ENCODE data around the gene RORB.
"Not testable (repeated sequence)": the region's sequence is repeated elsewhere in the genome, so short reads cannot be mapped to it uniquely, and the experiment has no call there.

Gene RORB

GRCh38 chr9:74513221-74513620 is 16.1 kb downstream of the RORB start:
- no peak for DNase-seq (ENCODE audit: low read depth in 2 of 2)

- DNase-seq (ENCODE audit: low read depth in 2 of 2), result no peak
These were observed 20.1 kb downstream of the RORB start for GRCh38 chr9:74517188-74517587.

- no peak for DNase-seq (ENCODE audit: low read depth in 2 of 2)
These were observed 22.3 kb downstream of the RORB start for GRCh38 chr9:74519419-74519818.

GRCh38 chr9:74521009-74521408 is 23.9 kb downstream of the RORB start:
- peak; percentile 36 to 42 for DNase-seq (ENCODE audit: low read depth in 2 of 2)

- no peak for DNase-seq (ENCODE audit: low read depth in 2 of 2)
These were observed 27.2 kb downstream of the RORB start for GRCh38 chr9:74524289-74524688.

- no peak for DNase-seq (ENCODE audit: low read depth in 2 of 2)
These were observed 29.1 kb downstream of the RORB start for GRCh38 chr9:74526215-74526614.

- DNase-seq (ENCODE audit: low read depth in 2 of 2), result no peak
These were observed 30.6 kb downstream of the RORB start for GRCh38 chr9:74527718-74528117.

GRCh38 chr9:74528207-74528606 is 31.1 kb downstream of the RORB start:
- DNase-seq (ENCODE audit: low read depth in 2 of 2), result no peak

- not testable (repeated sequence) for DNase-seq (ENCODE audit: low read depth in 2 of 2)
These were observed 33.3 kb downstream of the RORB start for GRCh38 chr9:74530458-74530857.

- no peak for DNase-seq (ENCODE audit: low read depth in 2 of 2)
These were observed 36.1 kb downstream of the RORB start for GRCh38 chr9:74533253-74533652.

GRCh38 chr9:74534841-74535240 is 37.7 kb downstream of the RORB start:
- DNase-seq (ENCODE audit: low read depth in 2 of 2), result no peak

GRCh38 chr9:74543145-74543544 is 46.0 kb downstream of the RORB start:
- DNase-seq (ENCODE audit: low read depth in 2 of 2), result no peak

- DNase-seq (ENCODE audit: low read depth in 2 of 2), result no peak
These were observed 54.1 kb downstream of the RORB start for GRCh38 chr9:74551266-74551665.

- no peak for DNase-seq (ENCODE audit: low read depth in 2 of 2)
These were observed 57.8 kb downstream of the RORB start for GRCh38 chr9:74554751-74555419.

GRCh38 chr9:74555565-74555964 is 58.4 kb downstream of the RORB start:
- no peak for DNase-seq (ENCODE audit: low read depth in 2 of 2)

- DNase-seq (ENCODE audit: low read depth in 2 of 2), result no peak
These were observed 59.5 kb downstream of the RORB start for GRCh38 chr9:74556685-74557084.

GRCh38 chr9:74557571-74557970 is 60.4 kb downstream of the RORB start:
- no peak for DNase-seq (ENCODE audit: low read depth in 2 of 2)

- DNase-seq (ENCODE audit: low read depth in 2 of 2), result no peak
These were observed 65.5 kb downstream of the RORB start for GRCh38 chr9:74562611-74563010.

- peak in 1 of 2 experiments; percentile 5 for DNase-seq (ENCODE audit: low read depth in 2 of 2)
These were observed 73.9 kb downstream of the RORB start for GRCh38 chr9:74570879-74571512.

- DNase-seq (ENCODE audit: low read depth in 2 of 2), result no peak
These were observed 76.6 kb downstream of the RORB start for GRCh38 chr9:74573640-74574191.

GRCh38 chr9:74576176-74576575 is 79.0 kb downstream of the RORB start:
- no peak for DNase-seq (ENCODE audit: low read depth in 2 of 2)

- DNase-seq (ENCODE audit: low read depth in 2 of 2), result no peak
These were observed 80.8 kb downstream of the RORB start for GRCh38 chr9:74577956-74578355.

- no peak for DNase-seq (ENCODE audit: low read depth in 2 of 2)
These were observed 92.4 kb downstream of the RORB start for GRCh38 chr9:74589576-74589975.
